Measurements from ENCODE around the gene INTS11. TPM values are rescaled to one million over a fixed set of nuclear protein-coding genes. Genes with fewer than 3 reads are reported as not detected.
"Not testable (repeated sequence)": the region's sequence is repeated elsewhere in the genome, so short reads cannot be mapped to it uniquely, and the experiment has no call there.

Gene INTS11
- polyA plus RNA-seq, 3 donors: 85.7 to 89.1 (median 87.4) TPM

GRCh38 chr1:1331068-1331965 lies 6.9 kb upstream of the INTS11 start, which contains the start of gene TAS1R3:
Gene TAS1R3 (plus strand): TSS chr1:1331280. CDS start chr1:1331346, 66 bp downstream.
- DNase-seq (ENCODE audit: low read depth in 3 of 3, low spot score in 2 of 3): no peak

GRCh38 chr1:1330366-1331067 lies 6.1 kb upstream of the INTS11 start:
- no peak for DNase-seq (ENCODE audit: low read depth in 3 of 3, low spot score in 2 of 3)

GRCh38 chr1:1329304-1330210 lies 5.1 kb upstream of the INTS11 start:
- no peak for DNase-seq (ENCODE audit: low read depth in 3 of 3, low spot score in 2 of 3)

DNA sequence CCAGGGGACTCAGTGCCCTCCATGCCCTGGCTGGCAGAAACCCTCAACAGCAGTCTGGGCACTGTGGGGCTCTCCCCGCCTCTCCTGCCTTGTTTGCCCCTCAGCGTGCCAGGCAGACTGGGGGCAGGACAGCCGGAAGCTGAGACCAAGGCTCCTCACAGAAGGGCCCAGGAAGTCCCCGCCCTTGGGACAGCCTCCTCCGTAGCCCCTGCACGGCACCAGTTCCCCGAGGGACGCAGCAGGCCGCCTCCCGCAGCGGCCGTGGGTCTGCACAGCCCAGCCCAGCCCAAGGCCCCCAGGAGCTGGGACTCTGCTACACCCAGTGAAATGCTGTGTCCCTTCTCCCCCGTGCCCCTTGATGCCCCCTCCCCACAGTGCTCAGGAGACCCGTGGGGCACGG lies 3.8 kb upstream of the INTS11 start:
- no peak for DNase-seq (ENCODE audit: low read depth in 3 of 3, low spot score in 2 of 3)

GRCh38 chr1:1327291-1327690 lies 2.8 kb upstream of the INTS11 start:
- DNase-seq (ENCODE audit: low read depth in 3 of 3, low spot score in 2 of 3): no peak

DNA sequence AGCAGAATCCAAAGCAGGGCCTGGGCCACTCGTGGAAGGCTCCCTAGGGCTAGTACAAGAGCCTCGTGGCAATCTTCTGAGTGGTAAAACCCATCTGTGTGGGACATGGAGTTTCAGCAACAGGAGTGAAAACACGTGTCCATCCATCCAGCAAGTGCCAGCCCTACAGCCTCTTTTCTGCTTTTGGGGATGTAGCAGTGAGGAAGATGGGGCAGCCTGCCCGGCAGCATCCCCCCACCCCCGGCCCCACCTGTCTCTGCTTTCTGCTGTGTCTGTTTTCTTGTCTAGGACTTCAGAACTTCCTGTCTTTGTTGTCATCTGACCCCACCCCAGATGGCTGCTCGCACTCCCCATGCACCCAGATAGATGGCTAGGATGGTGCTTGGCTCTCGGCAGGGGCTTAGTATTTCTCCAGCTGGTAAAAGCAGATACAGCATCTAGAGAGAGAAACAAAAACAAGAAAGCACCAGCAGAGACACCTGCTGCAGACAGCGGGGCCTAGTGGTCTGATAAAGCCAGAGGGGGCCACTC lies 1.7 kb upstream of the INTS11 start:
- no peak for DNase-seq (ENCODE audit: low read depth in 3 of 3, low spot score in 2 of 3)

GRCh38 chr1:1325288-1326074 lies 1.0 kb upstream of the INTS11 start:
- no peak for DNase-seq (ENCODE audit: low read depth in 3 of 3, low spot score in 2 of 3)

GRCh38 chr1:1324084-1324523 lies 356 bp downstream of the INTS11 start:
- no peak for DNase-seq (ENCODE audit: low read depth in 3 of 3, low spot score in 2 of 3)

DNA sequence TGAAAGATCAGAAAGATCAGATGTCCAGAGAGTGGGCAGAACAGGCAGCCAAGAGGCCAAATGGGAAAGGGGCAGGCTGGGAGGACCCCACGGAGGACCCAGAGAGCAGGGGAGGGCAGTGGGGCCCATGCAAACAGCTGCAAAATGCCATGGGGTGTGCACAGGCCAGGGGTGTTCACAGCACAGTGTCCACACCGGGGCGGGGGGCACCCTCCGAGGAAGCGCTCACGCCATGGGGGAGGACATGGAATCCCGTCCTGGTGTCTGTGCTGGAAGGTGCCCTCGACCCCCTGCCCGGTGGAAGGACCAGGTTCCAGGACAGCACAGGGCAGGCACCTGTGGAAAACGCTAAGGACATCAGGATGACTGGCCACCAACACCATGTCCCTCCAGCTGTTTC lies 1.5 kb downstream of the INTS11 start:
- no peak for DNase-seq (ENCODE audit: low read depth in 3 of 3, low spot score in 2 of 3)

DNA sequence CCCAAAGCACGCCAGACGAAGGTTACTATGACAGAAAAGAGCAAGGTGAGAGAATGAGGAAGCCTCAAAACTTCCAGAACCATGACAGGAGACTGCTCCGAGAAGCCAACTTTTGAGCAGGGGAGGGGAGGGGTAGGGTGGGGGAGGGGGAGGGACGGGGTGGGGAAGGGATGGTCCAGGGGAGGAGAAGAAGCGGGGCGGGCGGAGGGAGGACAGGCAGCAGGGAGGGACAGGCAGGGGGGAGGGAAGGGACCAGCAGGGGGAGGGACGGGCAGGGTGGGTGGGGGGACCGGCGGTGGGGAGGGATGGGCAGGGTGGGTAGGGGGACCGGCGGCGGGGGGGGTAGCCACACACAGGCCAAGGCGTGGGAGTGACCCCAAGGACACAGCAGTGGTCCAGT lies 2.0 kb downstream of the INTS11 start:
- no peak for DNase-seq (ENCODE audit: low read depth in 3 of 3, low spot score in 2 of 3)

- DNase-seq (ENCODE audit: low read depth in 3 of 3, low spot score in 2 of 3): no peak
Observed at GRCh38 chr1:1321477-1321876, 3.0 kb downstream of the INTS11 start.

DNA sequence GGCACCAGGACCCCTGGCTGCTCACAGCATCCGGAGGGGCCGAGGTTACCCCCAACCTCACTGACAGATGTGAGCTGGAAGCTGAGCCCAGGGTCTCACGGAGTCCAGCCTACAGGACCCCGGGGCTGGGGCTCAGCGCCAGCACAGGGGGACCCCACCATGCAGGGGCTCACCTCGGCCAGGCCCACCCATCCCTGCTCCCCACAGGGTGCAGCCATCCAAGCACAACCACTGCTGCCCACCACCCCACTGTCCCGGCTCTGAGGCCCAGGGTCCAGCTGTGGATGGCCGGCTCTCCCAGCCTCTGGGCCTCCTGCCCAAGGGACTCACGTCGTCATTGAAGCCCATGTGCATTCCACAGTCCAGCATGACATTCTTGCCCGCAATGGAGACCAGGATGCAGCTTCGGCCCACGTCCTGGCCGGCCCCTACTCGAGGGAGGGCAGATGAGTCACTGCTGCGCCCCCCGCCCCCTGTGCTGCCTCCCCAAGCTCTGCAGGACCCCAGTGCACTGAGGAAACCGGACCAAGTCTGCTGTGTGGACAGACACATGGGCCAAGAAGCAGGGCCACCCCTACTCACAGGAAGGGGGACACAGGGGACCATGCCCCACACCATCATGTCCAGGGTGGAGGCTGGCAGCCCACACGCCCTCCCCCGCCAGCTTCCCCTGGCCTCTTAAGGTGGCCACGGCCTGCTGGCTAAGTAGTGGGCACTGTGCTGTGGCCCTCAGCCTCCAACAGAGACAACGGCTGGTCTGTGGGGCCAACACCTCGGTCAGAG lies 3.6 kb downstream of the INTS11 start:
- no peak for DNase-seq (ENCODE audit: low read depth in 3 of 3, low spot score in 2 of 3)

- no peak for DNase-seq (ENCODE audit: low read depth in 3 of 3, low spot score in 2 of 3)
Observed at GRCh38 chr1:1319646-1319941, 4.9 kb downstream of the INTS11 start.

DNA sequence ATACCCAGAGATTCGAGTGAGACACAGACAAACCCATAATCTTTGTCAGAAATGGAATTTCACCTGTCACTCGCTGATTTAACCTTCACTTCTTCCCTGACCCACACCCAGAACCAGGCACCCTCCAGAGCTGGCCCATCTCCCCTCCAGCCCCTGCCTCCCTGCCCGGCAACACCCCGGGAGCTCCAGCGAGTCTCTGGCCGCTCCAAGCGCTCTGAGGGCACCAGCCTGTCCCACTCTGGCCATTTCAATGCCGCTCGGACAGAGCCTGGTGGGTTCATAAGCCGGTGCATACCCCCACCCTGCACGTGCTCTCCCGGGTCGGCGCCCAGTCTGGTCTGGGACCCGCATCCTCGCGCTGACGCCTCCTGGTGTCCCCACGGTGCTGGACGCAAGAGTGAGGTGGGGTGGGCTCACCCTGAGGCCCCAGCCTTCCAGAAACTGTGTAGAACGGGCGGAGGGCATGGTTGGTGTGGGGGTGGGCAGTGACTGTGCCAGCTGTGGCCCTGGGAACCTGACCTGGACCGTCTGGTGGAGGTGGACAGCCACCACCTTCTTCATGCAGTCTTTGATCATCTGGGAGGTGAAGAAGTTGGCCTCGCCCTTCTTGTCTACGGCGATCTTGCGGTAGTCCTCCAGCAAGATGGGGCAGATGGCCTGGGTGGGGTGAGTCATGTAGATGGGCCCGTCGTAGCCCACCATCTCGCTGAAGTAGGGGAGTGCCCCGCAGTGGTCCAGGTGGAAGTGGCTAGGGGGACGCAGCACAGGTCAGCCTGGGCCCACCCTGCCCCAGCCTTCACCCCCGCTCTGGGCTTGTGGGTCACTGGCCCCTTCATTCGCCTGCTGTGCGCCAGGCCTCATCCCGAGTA lies 5.4 kb downstream of the INTS11 start:
- no peak for DNase-seq (ENCODE audit: low read depth in 3 of 3, low spot score in 2 of 3)

- DNase-seq (ENCODE audit: low read depth in 3 of 3, low spot score in 2 of 3): no peak
Observed at GRCh38 chr1:1318131-1318652, 6.3 kb downstream of the INTS11 start.

DNA sequence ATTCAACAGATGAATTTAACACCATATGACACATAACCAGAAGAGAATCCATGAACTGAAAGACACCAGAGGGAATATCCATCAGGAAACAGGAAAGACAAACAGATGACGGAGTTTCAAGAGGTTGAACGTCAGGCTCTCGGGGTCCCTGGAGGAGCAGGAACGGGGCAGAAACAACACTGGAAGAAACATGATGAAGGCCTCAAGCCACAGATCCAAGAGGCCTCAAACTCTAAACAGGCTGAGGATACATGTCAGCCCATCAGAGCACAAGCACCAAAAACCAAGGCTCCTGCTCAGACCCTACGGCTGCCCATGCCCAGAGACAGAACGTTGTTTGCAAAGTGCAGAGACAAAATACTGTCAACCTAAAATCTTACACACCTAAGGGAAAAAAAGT lies 7.0 kb downstream of the INTS11 start:
- DNase-seq (ENCODE audit: low read depth in 3 of 3, low spot score in 2 of 3): no peak

DNA sequence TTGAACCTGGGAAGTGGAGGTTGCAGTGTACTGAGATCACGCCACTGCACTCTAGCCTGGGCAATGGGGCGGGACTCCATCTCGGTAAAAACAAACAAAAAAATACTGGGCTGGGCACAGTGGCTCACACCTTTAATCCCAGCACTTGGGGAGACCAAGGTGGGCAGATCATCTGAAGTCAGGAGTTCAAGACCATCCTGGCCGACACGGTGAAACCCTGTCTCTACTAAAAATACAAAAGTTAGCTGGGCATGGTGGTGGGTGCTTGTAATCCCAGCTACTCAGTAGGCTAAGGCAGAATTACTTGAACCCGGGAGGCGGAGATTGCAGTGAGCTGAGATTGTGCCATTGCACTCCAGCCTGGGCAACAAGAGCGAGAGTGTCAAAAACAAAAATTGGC lies 8.3 kb downstream of the INTS11 start:
- not testable (repeated sequence) for DNase-seq (ENCODE audit: low read depth in 3 of 3, low spot score in 2 of 3)

DNA sequence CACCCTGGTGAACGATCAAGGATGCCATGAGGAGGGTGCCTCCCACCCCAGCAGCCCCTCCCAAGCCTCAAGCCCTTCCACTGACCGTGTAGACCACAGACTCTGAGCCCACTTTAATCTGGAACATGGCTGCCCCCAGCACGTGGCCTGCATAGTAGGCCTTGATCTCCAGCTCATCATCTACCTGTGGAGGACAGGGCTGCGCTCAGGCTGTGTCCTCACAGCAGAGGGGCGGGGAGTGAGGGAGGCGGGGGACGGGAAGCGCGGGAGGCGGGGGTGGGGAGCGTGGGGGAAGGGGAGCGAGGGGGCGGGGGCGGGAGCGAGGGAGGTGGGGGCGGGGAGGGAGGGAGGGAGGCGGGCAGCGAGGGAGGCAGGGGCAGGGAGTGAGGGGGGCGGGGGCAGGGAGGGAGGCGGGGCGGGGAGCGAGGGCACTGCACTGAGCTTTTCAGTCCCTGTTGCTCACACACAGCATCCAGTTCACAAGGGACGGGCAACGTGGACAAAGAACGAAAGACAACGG lies 9.0 kb downstream of the INTS11 start:
- DNase-seq (ENCODE audit: low read depth in 3 of 3, low spot score in 2 of 3): no peak

All from right renal cortex interstitium (tissue), 3 donors.